Measurements from ENCODE around the gene ZNF761.

ZNF761 gene

DNA sequence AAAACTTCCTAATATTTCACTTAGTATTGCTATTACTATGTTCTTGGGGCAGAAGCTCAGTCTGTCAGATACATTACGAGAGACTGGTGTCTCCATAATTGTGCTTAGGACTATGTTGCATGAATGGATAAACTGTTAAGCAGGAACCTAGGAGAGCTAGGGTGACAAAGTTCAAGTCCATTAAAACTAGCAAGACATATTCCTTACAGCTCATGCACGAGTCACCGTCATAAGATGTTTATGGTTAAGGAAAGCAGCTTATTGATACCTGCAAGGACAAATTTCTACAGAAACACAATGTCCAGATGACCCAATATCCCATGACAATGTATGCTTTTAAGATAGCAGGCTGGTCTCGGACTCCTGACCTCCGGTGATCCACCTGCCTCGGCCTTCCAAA, 30.1 kb downstream of the ZNF761 start:
- no peak for TF ChIP-seq CTCF (IDR thresholded peaks at IDR 0.05)

GRCh38 chr19:53462861-53463260, 31.1 kb downstream of the ZNF761 start:
- no peak for TF ChIP-seq CTCF (IDR thresholded peaks at IDR 0.05)

- no peak for TF ChIP-seq CTCF (IDR thresholded peaks at IDR 0.05)
Measured at GRCh38 chr19:53463263-53463662, 31.5 kb downstream of the ZNF761 start.

DNA sequence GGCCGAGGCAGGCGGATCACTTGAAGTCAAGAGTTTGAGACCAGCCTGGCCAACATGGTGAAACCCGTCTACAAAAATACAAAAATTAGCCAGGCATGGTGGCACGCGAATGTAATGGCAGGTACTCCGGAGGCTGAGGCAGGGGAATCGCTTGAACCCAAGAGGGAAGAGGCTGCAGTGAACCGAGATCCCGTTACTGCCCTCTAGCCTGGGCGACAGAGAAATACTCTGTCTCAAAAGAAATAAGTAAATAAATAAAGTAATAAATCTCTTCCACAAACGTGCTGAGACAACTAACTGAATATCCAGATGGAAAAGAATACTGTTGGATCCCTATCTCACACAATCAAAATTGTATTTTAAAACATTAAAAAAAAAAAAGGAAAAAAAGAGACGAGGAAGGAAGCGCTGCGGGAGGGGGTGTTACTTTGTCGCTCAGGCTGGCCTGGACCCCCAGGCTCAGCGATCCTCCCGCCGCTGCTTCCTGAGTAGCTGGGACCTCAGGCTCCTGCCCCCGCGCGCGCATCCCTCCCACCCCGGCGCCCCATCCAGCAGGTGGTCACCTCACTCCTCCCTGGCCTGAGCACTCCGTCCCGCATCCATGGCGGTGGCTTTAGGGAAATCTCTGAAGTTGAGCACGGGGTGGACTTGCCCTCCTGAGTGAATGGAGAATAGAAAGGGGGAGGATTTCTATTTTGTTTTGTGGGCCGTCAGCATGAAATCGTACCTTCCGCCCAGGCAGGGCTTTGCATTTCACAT, 35.1 kb downstream of the ZNF761 start:
- peak; percentile 39; the same call in 1 of the 2 replicates for TF ChIP-seq CTCF (IDR thresholded peaks at IDR 0.05)

GRCh38 chr19:53467485-53468262, 35.9 kb downstream of the ZNF761 start, which contains the start of gene ZNF813:
Gene ZNF813 (plus strand): TSS chr19:53467733. CDS start chr19:53483823, 16,090 bp downstream.
- no peak for TF ChIP-seq CTCF (IDR thresholded peaks at IDR 0.05)

- TF ChIP-seq CTCF (IDR thresholded peaks at IDR 0.05), result no peak
Measured at GRCh38 chr19:53471916-53472315, 40.1 kb downstream of the ZNF761 start.

- TF ChIP-seq CTCF (IDR thresholded peaks at IDR 0.05), result no peak
Measured at GRCh38 chr19:53485046-53486004, 53.5 kb downstream of the ZNF761 start.

All from LNCAP (cell line).